GM18507 (cell line): ENCODE data around the gene HSD17B8.

Experiments used
- DNase-seq: peaks from one replicate; pipeline ENCODE4 v3.0.0; 2011; ENCODE audit warnings: low read depth; ENCODE audit not compliant: insufficient read length; ENCODE audit errors: extremely low spot score
- FAIRE-seq: peaks from 2 replicates; lab custom pipeline; 2011; peaks lifted over from hg19 to GRCh38; lab: Jason Lieb, UNC

HSD17B8 gene

DNA sequence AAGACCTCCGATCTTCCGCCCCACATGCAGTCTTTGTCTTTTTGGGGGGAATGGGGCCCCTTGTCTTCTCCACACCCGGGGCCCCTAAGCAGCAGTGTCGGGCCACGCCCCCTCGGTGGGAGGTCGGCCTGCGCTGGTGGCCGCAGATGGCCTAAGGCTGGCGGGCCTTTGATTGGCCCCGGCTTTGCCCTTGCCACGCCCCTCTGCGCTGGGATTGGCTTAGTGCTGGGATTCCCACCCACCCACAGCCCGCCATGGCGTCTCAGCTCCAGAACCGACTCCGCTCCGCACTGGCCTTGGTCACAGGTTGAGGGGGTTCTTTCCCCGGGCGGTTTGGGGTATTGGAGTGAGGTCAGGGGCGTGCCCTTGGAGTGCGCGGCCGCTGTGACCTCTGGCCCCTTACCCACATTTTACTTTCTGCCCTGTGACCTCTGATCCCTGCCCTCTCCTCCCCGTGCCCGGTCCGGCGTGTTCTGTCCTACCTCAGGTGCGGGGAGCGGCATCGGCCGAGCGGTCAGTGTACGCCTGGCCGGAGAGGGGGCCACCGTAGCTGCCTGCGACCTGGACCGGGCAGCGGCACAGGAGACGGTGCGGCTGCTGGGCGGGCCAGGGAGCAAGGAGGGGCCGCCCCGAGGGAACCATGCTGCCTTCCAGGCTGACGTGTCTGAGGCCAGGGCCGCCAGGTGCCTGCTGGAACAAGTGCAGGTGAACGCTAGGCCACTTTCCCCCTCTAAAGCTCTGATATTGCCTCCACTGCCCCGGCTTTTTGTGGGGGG lies at the start of gene HSD17B8:
Gene HSD17B8 (plus strand): TSS at position 241 of the 776 bp plus-strand sequence. CDS start 14 bp downstream, at position 255.
- peak; percentile 90 for FAIRE-seq

GRCh38 chr6:33156561-33156960 lies 47.9 kb upstream of the HSD17B8 start:
- FAIRE-seq: no peak
- DNase-seq: no peak

More for the DNA sequence above, at the start of gene HSD17B8:
- DNase-seq: peak; percentile 90

- FAIRE-seq (no peak), DNase-seq (no peak)
Observed at GRCh38 chr6:33156964-33157363, 47.5 kb upstream of the HSD17B8 start.

DNA sequence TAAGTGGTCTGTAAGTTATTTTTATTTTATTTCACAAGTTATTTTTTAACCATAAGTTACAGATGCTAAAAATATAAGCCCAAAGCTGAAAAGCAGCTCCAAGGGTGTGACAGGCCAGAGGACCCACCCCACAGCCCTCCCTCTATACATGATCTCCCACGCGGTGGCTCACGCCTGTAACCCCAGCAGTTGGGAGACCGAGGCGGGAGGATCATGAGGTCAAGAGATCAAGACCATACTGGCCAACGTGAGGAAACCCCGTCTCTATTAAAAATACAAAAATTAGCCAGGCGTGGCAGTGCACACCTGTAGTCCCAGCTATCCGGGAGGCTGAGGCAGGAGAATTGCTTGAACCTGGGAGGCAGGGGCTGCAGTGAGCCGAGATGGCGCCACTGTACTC lies 44.4 kb upstream of the HSD17B8 start:
- FAIRE-seq (peak; percentile 5), DNase-seq (no peak)

- no peak for DNase-seq
- no peak for FAIRE-seq
Observed at GRCh38 chr6:33160728-33161344, 43.6 kb upstream of the HSD17B8 start.

GRCh38 chr6:33161354-33162331 lies 42.8 kb upstream of the HSD17B8 start:
- FAIRE-seq (peak; percentile 87), DNase-seq (peak; percentile 82)

DNA sequence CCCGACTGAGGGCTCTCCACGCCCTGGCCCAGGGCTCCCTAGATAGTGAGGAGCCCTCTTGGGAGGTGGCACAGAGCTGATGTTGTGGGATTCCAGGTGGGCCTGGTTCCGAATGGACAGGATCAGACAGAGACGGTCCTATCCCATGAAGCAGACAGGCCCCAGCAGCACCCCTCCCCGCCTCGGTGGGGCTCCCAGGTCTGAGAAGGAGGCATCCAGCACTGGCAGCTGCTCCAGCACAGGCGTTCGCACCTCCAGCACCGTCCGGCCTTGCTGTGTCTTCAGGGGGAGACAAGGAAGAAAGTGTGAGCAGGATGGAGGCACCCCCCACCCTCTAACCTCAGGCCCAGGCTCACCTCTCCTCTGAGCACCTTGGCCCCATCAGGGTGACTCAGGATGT lies 40.9 kb upstream of the HSD17B8 start:
- DNase-seq: no peak

DNA sequence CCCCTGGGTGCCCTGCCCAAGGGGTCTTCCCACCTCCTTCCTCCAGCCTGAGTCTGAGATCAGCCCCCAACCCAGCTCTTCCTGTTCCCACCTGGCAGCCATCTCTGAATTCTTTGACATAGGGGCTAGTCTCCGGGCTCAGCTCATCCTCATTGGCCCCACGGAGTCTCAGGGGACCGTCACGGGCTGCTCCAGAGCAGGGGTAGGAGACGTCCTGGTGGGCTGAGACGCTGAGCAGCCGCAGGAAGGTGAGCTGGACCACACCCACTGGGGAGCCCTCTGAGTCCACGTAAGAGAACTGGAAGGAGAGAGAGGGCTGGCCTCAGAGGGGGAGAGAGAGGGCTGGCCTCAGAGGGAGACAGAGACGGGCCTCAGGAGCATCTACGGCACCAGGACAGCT lies 40.3 kb upstream of the HSD17B8 start:
- FAIRE-seq (no peak), DNase-seq (no peak)

More for the DNA sequence above, 40.9 kb upstream of the HSD17B8 start:
- FAIRE-seq: no peak

DNA sequence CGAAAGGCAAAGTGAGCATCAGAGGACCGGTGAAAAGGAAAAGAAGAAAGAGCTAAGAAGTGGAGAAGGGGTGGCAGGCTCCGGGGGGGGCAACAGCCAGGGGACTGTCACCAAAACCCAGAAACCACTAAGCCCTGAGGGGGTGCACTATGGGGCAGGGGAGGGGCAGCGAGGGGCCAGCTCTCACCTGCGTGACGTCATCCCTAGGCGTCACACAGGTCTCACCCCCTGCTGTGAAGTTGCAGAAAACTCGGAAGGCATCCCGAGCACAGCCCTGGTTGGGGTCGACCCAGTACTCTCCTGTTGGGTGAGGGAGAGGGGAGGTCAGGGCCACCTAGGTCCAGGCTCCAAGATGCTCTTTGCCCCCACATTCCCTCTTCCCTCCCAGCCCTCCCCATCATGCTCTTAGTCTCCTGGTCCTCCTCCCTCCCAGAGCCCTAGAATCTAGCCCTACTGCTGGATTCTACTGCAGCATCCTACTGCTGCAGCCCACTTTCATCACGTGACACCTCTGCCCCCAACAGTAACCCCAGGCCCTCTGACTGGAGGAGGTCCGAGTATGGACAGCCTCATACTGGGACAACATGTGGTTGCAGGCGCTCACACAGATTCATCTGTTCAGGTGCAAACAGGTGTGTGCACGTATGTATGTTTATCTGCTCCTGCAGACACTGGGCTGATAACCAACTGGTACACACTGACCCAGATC lies 39.6 kb upstream of the HSD17B8 start:
- no peak for DNase-seq
- FAIRE-seq: no peak

DNA sequence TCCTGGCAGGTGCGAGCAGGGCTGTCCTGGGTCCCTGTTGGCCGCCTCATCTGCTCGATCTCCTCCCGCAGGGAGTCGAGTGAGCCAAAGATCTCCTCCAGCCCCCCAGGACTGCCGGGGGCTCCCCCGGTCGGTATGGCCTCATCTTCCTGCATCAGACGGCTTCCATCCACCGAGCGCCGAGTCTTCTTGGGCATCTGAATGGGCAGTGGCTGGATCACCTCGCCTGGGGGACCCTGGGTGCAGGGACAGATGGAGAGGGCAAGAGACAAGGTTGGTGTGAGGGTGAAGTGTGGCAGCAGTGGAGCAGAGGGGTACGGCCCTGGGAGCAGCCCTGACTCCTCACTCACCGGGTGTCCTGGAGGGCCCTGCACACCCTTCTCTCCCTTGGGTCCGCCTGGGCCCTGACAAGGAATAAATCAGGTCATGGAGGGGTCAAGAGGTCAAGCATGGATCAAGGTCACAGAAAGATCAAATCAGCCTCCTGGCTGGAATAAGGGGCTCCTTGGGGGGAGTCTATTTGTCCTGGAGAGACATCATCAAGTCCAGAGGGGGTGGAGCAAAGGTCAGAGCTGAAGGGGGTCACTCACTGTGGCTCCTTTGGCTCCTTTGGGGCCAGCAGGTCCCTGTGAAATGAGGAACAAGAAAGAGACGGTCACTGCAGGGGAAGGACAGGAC lies 38.7 kb upstream of the HSD17B8 start:
- DNase-seq (no peak), FAIRE-seq (no peak)

DNA sequence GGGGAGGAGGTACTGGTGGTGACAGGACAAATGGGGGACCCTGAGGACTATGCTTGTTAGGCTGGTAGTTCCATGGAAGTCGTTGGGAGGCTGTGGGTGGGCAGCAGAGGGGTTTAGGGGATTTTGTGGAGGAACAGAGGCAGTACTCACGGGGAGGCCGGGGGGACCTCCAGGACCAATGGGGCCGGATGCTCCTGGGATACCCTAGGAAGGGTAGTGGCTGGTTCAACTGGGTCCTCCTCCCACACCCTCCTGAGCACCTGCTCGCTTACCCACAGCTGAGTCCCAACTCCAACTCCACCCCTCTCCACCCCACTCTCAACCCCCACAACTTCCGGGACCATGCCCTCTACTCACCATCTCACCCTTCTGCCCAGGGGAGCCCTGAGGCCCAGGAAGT lies 38.1 kb upstream of the HSD17B8 start:
- DNase-seq: no peak
- no peak for FAIRE-seq

- FAIRE-seq (no peak), DNase-seq (no peak)
Observed at GRCh38 chr6:33166811-33167210, 37.6 kb upstream of the HSD17B8 start.

DNA sequence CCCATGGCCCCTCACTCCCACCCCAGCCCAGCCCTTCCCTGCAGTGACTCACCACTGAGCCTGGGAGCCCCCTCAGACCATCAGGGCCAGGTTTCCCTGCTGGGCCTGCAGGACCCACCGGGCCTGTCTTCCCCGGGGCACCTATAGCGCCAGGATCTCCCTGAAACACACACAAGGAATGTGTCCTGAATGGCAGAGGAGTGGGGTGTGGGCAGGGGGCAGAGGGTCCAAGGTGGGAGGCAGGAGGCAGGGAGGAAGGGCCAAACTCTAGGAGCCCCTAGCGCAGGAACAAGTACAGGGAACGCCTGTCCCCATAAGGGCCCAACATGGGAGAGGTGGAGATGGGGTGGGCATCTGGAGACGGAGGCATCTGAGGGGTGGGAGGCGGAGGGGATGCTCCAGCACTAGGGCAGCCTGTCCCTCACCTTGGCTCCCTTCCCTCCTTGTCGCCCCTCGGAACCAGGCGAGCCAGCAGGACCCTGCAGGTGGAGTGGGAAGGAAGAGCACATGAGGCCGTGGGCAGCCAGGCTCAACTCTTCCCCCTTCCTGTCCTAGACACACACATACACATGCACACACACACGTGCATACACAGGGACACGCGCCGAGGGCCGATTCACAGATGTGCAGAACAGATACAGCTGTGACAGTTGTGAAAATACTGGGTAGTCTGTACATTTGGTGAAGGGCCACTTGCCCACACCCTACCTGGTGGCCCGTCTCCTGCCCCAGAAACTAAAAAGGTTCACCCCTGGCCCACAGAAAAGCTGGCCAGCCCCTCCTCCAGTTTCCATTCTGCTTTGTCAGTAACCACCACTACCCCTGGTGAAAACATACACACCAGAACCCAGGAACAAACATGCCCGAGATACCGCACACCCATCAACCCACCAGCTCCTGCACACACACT lies 36.8 kb upstream of the HSD17B8 start:
- DNase-seq: no peak
- no peak for FAIRE-seq

DNA sequence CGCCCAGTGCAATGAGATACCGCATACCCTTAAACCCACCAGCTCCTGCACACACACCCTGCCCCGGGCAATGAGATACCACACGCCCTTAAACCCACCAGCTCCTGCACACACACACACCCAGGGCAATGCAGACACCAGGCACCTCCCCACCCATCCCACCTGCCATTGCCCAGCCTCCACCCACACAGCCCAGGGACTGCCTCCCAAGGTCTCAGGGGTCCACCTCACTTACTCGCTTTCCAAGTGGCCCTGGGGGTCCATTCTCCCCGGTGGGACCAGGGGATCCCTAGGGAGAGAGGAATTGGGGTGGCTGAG lies 36.2 kb upstream of the HSD17B8 start:
- FAIRE-seq: no peak
- no peak for DNase-seq

DNA sequence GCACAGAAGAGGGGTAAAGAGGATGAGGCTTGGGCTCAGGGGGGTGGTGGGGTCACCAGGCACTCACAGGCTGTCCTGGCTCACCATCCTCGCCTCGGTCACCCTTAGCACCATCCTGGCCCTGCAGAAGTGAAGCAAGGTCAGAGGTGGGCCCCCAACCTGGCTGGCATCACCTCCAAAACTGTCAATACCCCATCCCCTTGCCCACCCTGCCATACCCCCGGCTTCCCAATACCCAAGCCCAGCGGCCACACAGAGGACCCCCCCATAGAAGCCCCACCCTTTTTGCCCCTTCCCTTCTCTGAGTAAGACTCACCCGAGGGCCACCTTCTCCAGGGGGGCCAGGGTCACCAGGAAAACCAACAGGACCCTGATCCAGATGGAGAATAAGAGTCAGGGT lies 35.8 kb upstream of the HSD17B8 start:
- no peak for FAIRE-seq
- no peak for DNase-seq

- DNase-seq: no peak
- FAIRE-seq: peak; percentile 39
Observed at GRCh38 chr6:33169291-33170175, 34.9 kb upstream of the HSD17B8 start.
